ENCODE measurements around the gene DUSP5.

The DUSP5 gene

DNA sequence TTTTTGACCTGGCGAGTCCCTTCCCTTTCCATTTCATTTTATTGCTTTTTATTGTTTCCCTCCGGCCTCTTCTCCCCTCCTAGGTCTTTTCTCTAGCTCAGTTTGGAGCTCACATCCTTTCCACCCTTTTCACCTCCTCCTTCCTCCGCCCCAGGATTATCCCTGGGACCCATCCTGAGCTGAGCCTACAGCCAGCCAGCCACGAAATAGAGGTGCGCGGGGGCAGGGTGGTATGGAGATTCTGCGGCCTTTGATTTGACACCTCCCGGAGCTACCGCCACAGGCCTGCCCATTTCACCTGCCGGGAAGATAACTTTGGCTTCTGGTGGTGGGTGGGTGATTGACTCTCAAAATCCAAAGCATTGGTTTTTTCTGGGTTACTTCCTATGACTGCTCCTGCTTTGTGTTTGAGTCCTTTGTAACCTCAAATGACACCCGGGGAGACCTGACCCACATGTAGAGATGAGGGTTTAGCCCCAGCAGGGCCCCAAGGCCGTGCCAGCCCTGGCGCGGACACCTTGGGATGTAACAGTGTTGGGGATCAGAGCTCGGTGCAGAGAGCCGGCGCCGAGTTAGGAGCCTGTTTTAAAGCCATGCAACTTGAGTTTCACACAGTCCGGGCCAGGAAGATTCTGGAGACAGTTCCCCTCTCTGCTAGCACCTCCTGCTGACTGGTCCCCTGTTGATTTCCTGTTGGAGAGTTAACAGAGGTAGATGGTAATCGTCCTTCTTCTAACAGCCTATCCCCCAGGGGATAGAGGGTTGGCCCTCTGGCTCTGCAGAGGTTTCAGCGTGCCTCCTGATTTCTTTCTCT lies 1.5 kb downstream of the DUSP5 start:
- in situ Hi-C loops (cut with MboI; ENCODE audit: low sequenced_read_pairs) = no loop called here

DNA sequence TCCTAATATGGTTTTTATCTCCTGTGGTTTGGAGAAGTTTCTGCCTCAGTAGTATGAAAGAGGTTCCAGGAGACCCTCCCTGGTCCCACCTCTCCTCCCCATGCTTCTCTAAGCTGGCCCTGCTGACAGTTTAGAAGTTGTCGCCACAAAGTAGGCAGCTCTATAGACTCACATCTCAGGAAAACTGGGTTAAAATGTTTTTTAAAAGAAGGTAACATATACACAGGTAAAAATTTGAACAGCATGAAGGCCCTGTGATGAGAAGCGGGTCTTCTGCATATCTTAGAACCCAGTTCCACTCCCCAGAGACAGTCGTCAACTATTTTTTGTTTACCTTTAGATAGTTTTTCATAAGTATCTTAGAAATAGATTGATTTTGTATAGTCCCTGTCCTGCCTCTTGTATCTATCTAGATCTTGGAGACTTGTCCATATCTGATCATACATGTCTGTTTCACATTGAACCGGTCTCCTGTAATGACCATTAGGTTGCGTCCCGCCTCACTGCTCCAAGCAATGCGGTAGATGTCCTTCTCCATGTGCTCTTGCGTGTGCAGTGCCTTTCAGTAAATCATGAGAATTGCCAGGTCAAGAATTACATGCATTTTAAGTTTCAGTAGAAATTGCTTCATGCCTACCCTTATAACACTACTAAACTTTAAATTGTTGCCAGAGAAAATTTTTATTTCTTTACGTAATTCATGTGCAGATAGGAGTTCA lies 2.2 kb downstream of the DUSP5 start:
- in situ Hi-C loops (cut with MboI; ENCODE audit: low sequenced_read_pairs) = no loop called here

DNA sequence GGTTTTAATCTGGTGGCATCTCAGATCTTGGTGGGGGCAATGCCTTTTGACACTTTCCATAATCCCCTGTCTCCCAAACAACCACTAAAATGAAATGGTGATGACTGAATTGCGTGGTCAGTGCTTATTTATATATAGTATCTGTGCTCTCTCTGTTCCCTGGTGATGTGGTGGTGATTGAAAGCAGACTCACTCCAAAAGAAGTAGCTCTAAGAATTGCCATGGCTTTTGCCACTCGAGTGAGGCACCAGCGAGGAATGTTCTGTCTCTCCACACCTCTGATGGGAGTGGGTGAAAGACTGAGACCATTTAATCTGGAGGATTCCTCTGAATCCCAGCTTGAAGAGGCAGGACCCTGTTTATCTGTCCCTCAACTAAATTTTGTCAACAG lies 2.8 kb downstream of the DUSP5 start:
- in situ Hi-C loops (cut with MboI; ENCODE audit: low sequenced_read_pairs) = no loop called here

DNA sequence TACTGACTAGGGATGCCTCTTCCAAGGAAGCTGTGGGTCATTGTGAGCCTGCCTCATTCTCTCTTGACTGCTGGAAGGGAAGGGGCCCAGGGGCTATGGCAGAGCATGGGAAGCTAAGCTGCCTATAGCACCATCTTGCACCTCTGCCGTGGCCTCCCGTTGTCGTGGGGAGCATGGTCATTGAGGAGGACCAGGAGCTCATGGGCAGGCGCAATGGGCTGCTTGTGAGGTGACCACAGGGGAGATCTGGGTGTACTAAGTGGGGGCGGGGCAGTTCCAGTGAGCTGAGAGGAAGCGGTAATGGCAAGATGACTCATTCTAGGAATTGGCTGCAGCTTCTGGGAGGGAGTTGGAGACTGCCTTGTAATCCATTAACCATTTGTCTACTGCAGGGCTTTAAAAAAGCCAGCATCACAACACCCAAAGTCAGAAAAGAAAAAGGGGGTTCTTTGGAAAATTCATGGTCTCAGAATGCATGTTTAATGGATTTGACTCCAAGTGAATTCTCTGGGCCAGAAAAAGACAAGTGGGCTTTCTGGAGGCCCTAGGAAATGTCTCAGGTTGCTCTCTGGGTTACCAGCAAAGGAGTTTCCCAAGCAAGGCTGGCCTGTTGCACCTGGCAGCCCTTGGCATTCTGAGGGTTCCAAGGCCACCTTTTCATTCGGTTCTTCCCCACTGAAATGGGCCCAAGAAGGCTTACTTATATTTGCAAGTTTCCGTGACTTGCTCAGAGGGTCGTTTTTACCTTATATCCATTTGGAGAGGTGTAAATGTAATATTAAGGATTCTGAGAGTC lies 3.6 kb downstream of the DUSP5 start:
- in situ Hi-C loops (cut with MboI; ENCODE audit: low sequenced_read_pairs) = no loop called here

DNA sequence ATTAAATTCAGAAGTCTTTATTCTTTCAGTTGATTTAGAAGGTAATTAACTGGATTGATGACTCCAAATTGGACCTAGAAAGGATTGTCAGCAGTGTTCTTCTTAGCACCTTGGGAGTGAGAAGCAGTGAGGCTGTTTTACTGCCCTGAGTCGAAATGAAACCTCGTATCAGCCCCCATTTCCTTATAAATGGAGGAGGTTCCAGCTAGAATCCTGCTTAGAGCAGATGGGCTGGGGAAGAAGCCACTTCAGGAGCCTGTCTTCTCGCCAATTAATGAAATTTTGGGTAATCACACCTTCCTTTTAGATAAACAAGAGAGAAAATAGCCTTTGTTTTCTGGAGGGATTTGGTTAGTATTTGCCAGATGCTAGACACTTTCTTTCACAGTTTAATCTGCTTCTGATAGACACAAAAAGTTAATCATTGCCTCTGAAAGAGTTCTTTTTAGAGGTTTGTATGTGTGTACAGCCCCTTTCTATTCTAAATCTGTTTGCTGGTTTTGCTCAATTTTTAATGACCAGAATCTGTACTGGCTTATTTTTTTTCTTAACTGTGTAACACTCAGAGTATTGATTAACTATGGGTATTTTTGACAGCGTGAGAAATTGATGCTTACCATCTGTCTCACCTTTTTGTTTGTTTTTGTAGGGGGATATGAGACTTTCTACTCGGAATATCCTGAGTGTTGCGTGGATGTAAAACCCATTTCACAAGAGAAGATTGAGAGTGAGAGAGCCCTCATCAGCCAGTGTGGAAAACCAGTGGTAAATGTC lies 4.6 kb downstream of the DUSP5 start:
- in situ Hi-C loops (cut with MboI; ENCODE audit: low sequenced_read_pairs) = no loop called here

DNA sequence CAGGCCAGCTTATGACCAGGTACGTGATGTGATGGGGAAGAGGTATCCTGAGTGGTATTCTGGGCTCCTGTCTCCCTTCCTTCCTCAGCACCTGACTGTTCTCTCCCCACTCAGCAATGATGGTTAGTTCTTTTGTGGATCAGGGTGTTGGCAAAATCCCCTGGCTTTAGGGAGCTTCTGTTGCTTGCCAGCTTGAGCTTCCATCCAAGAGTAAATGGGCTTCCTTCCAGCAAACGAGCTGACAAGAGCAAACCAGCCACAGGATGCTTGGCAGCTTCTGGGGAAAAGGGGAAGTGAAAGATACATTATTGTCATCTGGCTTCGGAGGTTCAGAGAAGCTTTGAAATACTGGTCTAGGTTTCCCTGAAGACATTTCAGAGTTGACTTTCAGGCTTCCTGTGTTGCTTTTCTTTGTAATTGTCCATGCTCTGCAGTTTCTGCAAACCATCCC lies 5.2 kb downstream of the DUSP5 start:
- in situ Hi-C loops (cut with MboI; ENCODE audit: low sequenced_read_pairs) = no loop called here

DNA sequence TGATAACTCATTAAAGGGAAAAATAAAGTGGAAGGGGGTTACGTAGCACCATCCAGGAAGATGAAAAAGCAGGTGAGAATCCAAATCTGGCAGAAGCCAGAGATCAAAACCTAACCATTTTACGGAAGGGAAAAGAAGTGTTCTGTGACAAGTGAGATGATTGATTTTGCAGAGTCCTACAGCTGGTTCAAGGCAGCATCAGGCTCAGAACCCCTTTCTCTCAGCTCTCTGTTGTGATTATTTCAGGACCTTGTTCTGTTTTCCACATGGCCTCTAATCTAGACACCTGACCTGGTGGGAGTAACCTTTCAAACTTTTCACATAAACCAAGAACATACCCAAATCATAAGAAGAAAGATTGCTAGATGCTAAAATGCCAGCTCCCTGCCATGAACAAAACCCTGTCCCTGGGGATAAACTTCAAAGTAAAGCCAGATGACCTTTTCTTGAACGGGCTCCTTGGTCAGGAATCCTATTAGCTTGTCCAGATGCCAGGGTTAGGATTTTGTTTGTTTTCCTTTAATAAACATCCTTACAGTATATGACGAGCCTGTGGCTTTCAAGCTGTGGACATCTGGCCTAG lies 5.9 kb downstream of the DUSP5 start:
- in situ Hi-C loops (cut with MboI; ENCODE audit: low sequenced_read_pairs) = no loop called here

DNA sequence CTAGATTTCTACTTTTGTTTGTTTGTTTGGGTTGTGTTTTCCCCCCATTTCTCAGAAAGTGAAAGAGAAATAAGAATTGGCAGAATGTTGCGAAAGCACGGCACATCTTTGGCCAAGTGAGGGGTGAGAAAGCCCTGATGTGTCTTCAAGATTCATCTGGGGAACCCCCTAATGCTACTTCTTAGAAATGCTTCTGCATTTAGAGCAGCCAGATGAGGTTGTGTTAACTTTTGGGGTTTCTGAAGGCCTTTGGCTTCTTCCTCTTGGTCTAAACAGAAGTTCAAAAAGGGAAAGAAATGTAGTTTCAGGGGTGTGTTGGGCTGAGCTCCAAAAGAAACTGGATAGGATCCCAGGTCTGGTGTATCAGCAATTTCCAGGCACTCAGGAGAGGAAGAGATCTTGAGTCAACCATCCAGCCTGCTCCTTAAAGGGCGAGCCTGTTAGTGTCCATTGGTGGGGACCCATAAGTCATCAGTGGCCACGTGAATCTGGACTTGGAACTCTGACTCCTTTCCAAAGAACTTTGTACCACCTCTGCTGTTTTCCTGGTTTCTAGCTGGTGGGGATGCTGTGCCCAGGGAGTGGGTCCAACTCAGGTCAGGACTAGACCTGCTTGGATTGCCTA lies 6.5 kb downstream of the DUSP5 start:
- in situ Hi-C loops (cut with MboI; ENCODE audit: low sequenced_read_pairs) = no loop called here

DNA sequence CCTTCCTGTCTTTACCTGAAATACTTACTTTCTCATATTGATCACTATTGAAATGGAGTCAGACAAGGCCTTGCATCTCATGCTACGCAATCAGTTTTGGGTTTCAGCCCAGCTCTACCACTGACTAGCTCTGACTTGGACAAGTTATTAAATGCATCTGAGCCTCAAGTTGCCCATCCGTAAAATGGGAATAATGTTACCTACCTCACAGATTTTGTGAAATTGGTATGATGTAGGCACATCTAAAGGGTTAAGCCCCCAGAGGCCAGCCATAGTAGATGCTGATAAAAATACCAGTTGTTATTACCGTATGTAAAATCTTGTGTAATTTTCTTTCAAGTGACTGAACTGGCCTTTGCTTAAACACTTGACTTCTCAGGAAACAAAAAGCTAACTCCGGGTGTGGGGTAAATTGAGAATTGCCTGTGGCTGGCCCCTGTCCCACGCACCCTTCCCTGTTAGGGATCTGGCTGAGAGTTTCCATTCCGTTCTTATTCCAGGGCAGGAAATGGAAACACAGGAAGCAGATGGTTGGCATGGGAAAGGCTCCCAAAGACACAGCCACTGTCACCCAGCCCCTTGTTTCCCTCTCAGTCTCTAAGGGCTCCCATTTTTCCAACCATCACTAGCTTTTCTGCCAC lies 7.5 kb downstream of the DUSP5 start:
- in situ Hi-C loops (cut with MboI; ENCODE audit: low sequenced_read_pairs) = no loop called here

DNA sequence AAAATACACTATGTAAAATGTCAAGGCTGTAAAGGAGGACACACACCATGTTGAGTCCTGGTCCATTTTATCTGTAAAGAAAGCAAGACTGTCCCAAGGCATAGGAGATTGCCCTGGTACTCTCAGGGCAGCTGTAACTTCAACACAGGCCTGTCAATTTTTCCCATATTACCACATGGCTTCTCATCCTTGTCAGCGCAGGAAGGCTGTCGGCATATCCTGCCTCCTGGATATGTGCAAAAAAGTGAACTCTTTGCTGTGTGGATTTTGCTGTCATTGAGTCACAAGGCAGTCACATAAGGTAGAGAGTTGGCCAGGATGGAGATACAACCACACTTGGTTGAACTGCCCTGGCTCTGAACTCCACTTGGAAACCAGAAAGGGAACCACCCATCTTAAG lies 8.7 kb downstream of the DUSP5 start:
- in situ Hi-C loops (cut with MboI; ENCODE audit: low sequenced_read_pairs) = no loop called here

DNA sequence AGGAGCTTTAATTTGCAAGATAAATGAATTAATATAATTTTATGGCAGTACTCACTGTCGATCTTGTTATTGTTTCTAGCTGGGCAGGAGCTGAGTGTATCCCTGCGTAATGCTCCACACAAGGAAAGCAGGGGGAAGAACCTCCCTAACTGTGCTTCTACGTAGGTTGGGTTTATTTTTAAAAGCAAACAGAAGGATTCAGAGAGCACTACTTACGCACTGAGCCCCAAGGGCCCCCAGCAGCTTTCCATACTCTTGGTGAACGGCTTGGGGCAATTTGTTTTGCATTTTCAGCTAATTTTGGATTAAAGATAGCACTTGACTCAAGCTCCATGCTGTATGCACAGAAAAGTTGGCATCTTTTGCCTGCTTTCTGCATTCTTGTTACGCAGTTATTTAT lies 9.6 kb downstream of the DUSP5 start:
- in situ Hi-C loops (cut with MboI; ENCODE audit: low sequenced_read_pairs) = no loop called here

DNA sequence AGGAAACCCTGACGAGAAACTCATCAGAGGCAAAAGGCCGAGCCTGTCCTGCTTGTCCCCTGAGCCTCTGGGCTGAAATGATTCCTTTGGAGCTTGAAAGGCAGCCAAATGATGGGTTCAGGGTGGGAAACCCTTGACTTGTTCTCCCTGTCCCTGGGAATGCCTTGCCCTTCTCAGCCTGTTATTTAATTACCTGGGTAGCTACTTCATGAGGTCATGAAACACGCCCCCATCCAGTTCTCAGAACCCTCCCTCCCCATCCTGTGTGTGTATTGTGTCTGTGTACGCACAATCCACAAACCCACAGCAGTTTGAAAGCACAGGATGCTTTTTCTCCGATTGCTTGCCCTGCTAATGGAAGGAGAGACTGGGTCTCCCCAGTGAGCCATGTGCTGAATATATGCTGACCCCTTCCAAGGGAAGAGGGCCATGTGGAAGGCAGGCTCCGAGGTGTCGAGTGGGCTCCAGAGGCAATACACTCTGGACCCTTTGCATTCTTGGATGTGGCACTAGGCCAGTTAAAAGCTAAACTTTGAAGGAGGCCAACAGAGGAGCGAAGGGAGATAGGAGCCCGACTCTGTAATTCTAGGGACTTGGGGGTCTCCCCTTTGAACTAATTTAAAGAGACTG lies 10.6 kb downstream of the DUSP5 start:
- in situ Hi-C loops (cut with MboI; ENCODE audit: low sequenced_read_pairs) = no loop called here

DNA sequence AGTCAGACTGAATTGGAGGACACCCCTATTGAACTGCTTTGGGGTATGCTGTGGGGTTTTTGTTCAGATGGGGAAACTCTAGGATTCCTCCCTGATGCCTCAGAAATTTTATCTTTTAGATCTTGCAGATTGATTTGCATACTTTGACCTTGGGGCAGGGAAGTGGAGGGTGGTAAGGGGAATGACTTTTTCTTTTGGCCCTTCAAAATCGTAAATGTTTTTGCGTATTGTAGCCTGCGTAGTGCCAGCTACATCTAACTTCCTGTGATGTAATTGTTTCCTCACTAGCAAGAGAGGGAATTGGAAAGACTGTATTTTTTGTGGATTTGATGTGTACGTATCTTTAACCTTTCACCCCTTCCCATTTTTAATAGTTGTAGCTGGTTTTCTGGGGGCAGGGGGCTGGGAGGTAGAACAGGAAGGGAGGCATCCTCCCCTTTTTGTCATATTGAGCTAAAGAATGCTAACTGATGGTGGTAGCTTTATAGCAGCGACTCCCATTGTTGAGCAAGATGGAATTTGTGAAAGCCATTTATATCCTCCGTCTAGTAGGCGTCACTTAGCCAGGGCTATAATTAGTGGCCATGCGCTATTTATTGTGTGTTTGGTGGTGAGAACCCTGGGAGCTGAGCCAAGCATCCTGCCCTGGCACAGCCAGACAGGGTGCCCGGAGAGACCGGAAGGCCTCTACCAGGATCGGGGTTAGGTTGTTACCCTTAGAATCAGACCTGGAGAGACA lies 11.3 kb downstream of the DUSP5 start:
- in situ Hi-C loops (cut with MboI; ENCODE audit: low sequenced_read_pairs) = no loop called here

DNA sequence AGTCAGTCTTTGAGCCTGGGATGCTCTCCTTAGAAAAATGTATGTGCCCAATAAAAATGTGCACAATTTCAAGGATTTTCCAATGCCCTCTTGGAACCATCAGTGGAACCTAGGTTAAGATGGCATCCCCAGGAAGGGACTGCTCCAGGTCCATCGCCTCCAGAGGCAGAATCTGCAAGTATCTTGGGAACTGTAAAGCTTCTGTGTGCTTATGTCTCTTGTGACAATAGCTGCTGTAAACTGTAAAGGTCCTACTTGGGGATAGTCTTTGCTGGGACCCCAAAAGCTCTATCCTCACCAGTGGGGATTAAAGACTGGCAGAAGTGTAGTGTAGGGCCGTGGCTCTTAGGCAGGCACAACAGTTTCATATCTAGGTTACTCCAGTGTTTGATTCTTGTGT lies 11.9 kb downstream of the DUSP5 start:
- in situ Hi-C loops (cut with MboI; ENCODE audit: low sequenced_read_pairs) = no loop called here

DNA sequence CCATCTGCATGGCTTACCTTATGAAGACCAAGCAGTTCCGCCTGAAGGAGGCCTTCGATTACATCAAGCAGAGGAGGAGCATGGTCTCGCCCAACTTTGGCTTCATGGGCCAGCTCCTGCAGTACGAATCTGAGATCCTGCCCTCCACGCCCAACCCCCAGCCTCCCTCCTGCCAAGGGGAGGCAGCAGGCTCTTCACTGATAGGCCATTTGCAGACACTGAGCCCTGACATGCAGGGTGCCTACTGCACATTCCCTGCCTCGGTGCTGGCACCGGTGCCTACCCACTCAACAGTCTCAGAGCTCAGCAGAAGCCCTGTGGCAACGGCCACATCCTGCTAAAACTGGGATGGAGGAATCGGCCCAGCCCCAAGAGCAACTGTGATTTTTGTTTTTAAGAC lies 12.4 kb downstream of the DUSP5 start:
- in situ Hi-C loops (cut with MboI; ENCODE audit: low sequenced_read_pairs) = no loop called here

DNA sequence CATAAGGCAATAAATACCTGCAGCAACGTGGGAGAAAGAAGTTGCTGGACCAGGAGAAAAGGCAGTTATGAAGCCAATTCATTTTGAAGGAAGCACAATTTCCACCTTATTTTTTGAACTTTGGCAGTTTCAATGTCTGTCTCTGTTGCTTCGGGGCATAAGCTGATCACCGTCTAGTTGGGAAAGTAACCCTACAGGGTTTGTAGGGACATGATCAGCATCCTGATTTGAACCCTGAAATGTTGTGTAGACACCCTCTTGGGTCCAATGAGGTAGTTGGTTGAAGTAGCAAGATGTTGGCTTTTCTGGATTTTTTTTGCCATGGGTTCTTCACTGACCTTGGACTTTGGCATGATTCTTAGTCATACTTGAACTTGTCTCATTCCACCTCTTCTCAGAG lies 13.0 kb downstream of the DUSP5 start:
- in situ Hi-C loops (cut with MboI; ENCODE audit: low sequenced_read_pairs) = no loop called here

DNA sequence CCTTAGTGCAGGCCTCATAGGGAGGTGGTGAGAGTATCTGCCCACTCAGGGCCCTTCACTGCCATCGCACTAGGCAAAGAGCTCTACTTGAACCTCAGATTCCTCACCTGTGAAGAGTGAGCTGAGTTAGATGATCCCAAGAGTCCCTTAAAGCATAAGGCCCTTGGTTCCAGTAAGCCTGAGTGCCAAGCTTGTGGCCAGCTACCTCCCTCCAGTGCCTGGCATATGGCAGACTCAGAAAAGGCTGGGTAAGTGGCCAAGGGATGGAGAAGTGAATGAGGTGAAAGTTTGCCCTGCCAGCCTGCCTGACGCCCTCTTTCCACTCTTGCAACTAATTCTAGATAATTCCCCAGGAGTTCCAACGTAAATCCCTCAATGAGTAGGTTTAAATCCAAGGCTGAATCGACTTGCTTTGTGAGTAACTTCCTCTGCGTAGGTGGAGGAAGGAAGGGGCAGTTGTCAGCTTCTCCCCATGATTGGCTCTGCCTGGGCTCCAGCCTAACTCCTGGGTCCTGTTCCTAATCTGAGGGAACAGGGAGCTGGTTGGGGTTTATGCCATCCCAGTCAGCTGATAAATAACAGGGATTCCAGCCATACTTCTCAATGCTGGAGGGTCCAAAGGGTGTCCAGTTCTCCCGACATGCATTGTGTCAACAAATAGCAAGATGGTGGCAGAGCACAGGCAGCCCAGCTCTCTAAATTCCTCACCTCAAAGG lies 14.2 kb downstream of the DUSP5 start:
- in situ Hi-C loops (cut with MboI; ENCODE audit: low sequenced_read_pairs) = no loop called here

Measured in HL-60/S4 (cell line).